SH-SY5Y (cell line): ENCODE data around the gene LNP1.

Experiments used
- GATA2 ChIP-seq: IDR thresholded peaks from 2 replicates; pipeline ENCODE4 v1.6.1; 2011; ENCODE audit warnings: mild to moderate bottlenecking, low read depth, low read length
- GATA3 ChIP-seq: IDR thresholded peaks from 2 replicates; pipeline ENCODE4 v1.6.1; 2011; ENCODE audit warnings: low read depth, mild to moderate bottlenecking, low read length, moderate library complexity

GRCh38 chr3:100352296-100353231 is 48.8 kb upstream of the LNP1 start:
- TF ChIP-seq GATA2 (no peak), GATA3 (no peak)
